Natural killer cell (primary cell): ENCODE results near the gene TMBIM1. TPM values are rescaled to one million over a fixed set of nuclear protein-coding genes. Genes with fewer than 3 reads are reported as not detected.

Experiments
- ATAC-seq, 3 donors: fragments of 150-1000 bp in 2 of 3; fragments of 200-7000 bp in 1 of 3; cut with Tn5 transposase; 1 replicate in 1 of 3; 2 replicates in 2 of 3; pipeline ENCODE4 v1.10.0; 2021; ENCODE audit warnings: mild to moderate bottlenecking in 2 of 3, moderate library complexity in 2 of 3
- DNase-seq, 2 donors: peaks; one replicate each; pipeline versions ENCODE4 v3.0.0 to v3.0.0-alpha.2; 2013 to 2021; ENCODE audit warnings: mixed read lengths in 1 of 2
- H3K27ac ChIP-seq: one replicate; pipeline ENCODE4 v1.5.1; 2013; ENCODE audit warnings: mild to moderate bottlenecking, low read length
- H3K27me3 ChIP-seq: one replicate; pipeline ENCODE4 v1.6.1; 2013; ENCODE audit warnings: low read length; ENCODE audit not compliant: control insufficient read depth, insufficient read depth
- H3K36me3 ChIP-seq: one replicate; pipeline ENCODE4 v1.6.1; 2013; ENCODE audit warnings: low read length; ENCODE audit not compliant: control insufficient read depth, insufficient read depth
- H3K4me1 ChIP-seq: one replicate; pipeline ENCODE4 v1.6.1; 2013; ENCODE audit warnings: low read length; ENCODE audit not compliant: control insufficient read depth, insufficient read depth
- H3K4me3 ChIP-seq: one replicate; pipeline ENCODE4 v1.5.1; 2013; ENCODE audit warnings: low read length
- H3K9me3 ChIP-seq: one replicate; pipeline ENCODE4 v1.6.1; 2013; ENCODE audit warnings: low read length; ENCODE audit not compliant: control insufficient read depth, insufficient read depth
- H3K27ac Mint-ChIP-seq, 2 donors: one replicate each; pipeline ENCODE4 v1.8.0; 2022; ENCODE audit warnings: mild to moderate bottlenecking in 2 of 2, mixed read lengths in 2 of 2, moderate library complexity in 1 of 2
- H3K27me3 Mint-ChIP-seq, 2 donors: one replicate each; pipeline ENCODE4 v1.8.0; 2022; ENCODE audit warnings: low read depth in 2 of 2, mixed read lengths in 2 of 2
- H3K36me3 Mint-ChIP-seq: one replicate; pipeline ENCODE4 v1.8.0; 2022; ENCODE audit warnings: mixed read lengths
- H3K4me1 Mint-ChIP-seq, 2 donors: one replicate each; pipeline ENCODE4 v1.8.0; 2022; ENCODE audit warnings: mixed read lengths in 2 of 2
- H3K4me3 Mint-ChIP-seq: one replicate; pipeline ENCODE4 v1.8.0; 2022; ENCODE audit warnings: mild to moderate bottlenecking, moderate library complexity, mixed read lengths
- H3K9me3 Mint-ChIP-seq, 2 donors: one replicate each; pipeline ENCODE4 v1.8.0; 2022; ENCODE audit warnings: mixed read lengths in 2 of 2
- CTCF ChIP-seq: fragments of 200-600 bp; IDR thresholded peaks from one replicate; pipeline ENCODE4 v1.8.0; 2022; ENCODE audit warnings: antibody characterized with exemption
- WGBS: methylation state at CpG from one replicate; pipeline ENCODE4 v1.1.7; 2013; ENCODE audit warnings: missing lambda C conversion rate; ENCODE audit not compliant: insufficient coverage; 5-methylcytosine and 5-hydroxymethylcytosine counted together
- intact Hi-C: fragments of 100-400 bp; cut with micrococcal nuclease; formaldehyde crosslinking; loops from one replicate; pipeline ENCODE4 v1.14.2; 2022
- total RNA-seq, 4 donors: library from RNA; stranded (reverse); fragments of 120-200 nt in 1 of 4; gene quantifications; one replicate each; pipeline versions ENCODE4 v1.2.3 to v1.2.4, GENCODE V29; 2013 to 2022

The TMBIM1 gene
- total RNA-seq, 3 donors from 2014 or later (not counting 1 experiment from before 2014, with no cell fraction given) = 84.9 to 107 (median 95.1) TPM

- TF ChIP-seq CTCF = no peak
- H3K4me3 Mint-ChIP-seq = peak overlapping the region; percentile 79
- peaks cover 68% of the 10 kb centered on the region for H3K36me3 ChIP-seq
- peaks cover 83 to 84% of the 10 kb centered on the region in 2 donors for H3K4me1 Mint-ChIP-seq
- no peak for DNase-seq
- no peaks in the 10 kb centered on the region for H3K9me3 ChIP-seq
- H3K27me3 Mint-ChIP-seq = no peaks in the 10 kb centered on the region
- peak overlapping the region; percentile 98 to 99 for H3K27ac Mint-ChIP-seq
- peaks cover 60% of the 10 kb centered on the region for H3K4me1 ChIP-seq
- no peak overlapping the region for H3K4me3 ChIP-seq
- no peaks in the 10 kb centered on the region for H3K9me3 Mint-ChIP-seq
- H3K27me3 ChIP-seq = no peaks in the 10 kb centered on the region
- intact Hi-C loops = no loop called here
- no peak for ATAC-seq
- H3K36me3 Mint-ChIP-seq = peaks cover 22% of the 10 kb centered on the region
- H3K27ac ChIP-seq = no peak overlapping the region
- WGBS = 84% methylated on average over 2 of the region's 3 CpGs
Measured at GRCh38 chr2:218226903-218227302, 65.4 kb downstream of the TMBIM1 start.

Other genes starting within 250 kb of the TMBIM1 start
- 1 to 10 TPM in 2 of 3 donors, under 1 TPM in 1; 0.82 to 3.1 (median 1.8) TPM for gene RUFY4, start 223.2 kb downstream of the TMBIM1 start, total RNA-seq
- gene CXCR2, start 166.5 kb downstream of the TMBIM1 start, total RNA-seq = 10 to 100 TPM; 24.3 to 35.3 (median 25.8) TPM
- gene CXCR1, start 125.5 kb downstream of the TMBIM1 start, total RNA-seq = 10 to 100 TPM in 2 of 3 donors, 1 to 10 TPM in 1; 9.1 to 19.2 (median 10.6) TPM
- gene ARPC2, start 75.3 kb downstream of the TMBIM1 start, total RNA-seq = 100 to 1,000 TPM; 824 to 880 (median 830) TPM
- gene GPBAR1, start 31.5 kb downstream of the TMBIM1 start, total RNA-seq = 1 to 10 TPM; 1.4 to 3.3 (median 2.6) TPM
- 10 to 100 TPM; 52.5 to 61.6 (median 60.0) TPM for gene AAMP, start 22.4 kb downstream of the TMBIM1 start, total RNA-seq
- gene PNKD, start 22.0 kb downstream of the TMBIM1 start, total RNA-seq = 10 to 100 TPM; 18.8 to 21.3 (median 18.9) TPM
- gene CATIP, start 64.4 kb upstream of the TMBIM1 start, total RNA-seq = under 1 TPM in 1 of 3 donors, not detected in 2; 0.26 TPM
- 10 to 100 TPM; 17.9 to 53.5 (median 35.5) TPM for gene SLC11A1, start 89.8 kb upstream of the TMBIM1 start, total RNA-seq
- gene CTDSP1, start 107.4 kb upstream of the TMBIM1 start, total RNA-seq = 100 to 1,000 TPM; 223 to 273 (median 228) TPM
- gene VIL1, start 126.6 kb upstream of the TMBIM1 start, total RNA-seq = 1 to 10 TPM; 1.5 to 1.8 (median 1.6) TPM